ENCODE results near the gene LRRC61.
A peak's percentile ranks its signal among the peaks of the same experiment; 100 is the strongest.
"Not testable (repeated sequence)": the region's sequence is repeated elsewhere in the genome, so short reads cannot be mapped to it uniquely, and the experiment has no call there.

LRRC61 gene, protein sequence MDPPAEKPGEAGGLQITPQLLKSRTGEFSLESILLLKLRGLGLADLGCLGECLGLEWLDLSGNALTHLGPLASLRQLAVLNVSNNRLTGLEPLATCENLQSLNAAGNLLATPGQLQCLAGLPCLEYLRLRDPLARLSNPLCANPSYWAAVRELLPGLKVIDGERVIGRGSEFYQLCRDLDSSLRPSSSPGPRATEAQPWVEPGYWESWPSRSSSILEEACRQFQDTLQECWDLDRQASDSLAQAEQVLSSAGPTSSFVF

DNA sequence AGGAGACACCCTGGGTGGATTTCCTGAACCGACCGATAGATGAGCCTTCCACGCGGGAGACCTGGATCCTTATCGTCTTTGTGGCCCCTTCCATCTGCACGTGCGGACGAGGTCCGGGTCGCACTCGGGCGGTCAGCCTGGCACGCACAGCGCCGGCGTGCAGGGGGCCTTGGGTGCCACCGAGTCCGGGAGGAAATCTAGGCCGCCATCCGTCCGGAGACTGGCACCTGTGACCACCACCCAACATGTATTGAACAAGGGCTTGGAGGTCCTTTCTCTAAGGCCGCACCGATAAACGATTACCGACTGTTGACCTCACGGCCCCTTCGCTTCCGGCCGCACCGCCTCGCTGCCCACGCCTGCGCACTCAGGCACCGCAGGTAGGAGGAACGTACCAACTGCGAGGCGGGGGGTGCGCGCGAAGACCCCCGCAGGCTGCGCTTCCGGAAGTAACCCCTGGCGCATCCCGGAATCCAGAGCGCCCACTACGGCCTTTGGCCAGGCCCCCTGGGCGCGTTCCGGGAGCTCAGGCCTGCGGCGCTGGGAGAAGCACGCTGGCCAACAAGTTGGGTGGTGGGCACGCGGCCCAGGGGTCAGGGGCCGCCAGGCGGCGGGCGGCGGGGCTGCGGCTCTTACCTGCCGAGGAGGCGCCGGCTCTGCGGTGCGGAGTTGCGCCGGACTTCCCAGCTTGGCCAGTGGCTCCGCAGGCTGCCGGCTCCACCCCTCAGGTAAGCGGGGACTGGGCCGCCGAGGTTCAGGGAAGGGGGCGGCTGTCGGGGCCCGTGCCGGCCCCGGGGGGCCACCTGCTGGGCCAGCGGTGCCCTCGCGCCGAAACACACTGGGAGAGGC lies at the start of gene LRRC61, which contains the start of gene ACTR3C:
Gene LRRC61 (plus strand): TSS at position 523 of the 849 bp plus-strand sequence. CDS start 13,507 bp downstream, outside the sequence.
Gene ACTR3C (minus strand): TSS at position 713 of the 849 bp plus-strand sequence. CDS start 28,249 bp downstream, outside the sequence.
- peak; percentile 49 for DNase-seq

GRCh38 chr7:150276132-150276695 lies 46.9 kb upstream of the LRRC61 start:
- DNase-seq, result not testable (repeated sequence)

DNA sequence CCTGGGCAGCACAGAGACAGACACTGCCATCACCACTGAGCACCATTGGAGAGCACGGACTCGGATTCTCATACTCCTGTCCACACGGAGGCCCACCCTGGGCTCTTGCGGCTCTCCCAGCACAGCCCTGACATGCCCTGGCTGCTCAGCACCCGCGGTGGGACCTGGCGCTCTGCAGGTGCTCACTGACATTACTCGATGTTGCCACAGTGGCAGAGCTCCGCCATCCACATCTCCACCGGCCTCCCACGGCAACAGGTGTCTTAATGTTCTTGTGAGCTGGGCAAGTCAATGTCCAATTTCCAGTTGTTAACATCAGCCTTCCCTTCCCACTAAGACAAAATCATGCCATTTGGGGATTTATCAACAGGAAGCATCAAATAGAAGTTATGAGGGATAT lies 44.8 kb upstream of the LRRC61 start:
- not testable (repeated sequence) for DNase-seq

DNA sequence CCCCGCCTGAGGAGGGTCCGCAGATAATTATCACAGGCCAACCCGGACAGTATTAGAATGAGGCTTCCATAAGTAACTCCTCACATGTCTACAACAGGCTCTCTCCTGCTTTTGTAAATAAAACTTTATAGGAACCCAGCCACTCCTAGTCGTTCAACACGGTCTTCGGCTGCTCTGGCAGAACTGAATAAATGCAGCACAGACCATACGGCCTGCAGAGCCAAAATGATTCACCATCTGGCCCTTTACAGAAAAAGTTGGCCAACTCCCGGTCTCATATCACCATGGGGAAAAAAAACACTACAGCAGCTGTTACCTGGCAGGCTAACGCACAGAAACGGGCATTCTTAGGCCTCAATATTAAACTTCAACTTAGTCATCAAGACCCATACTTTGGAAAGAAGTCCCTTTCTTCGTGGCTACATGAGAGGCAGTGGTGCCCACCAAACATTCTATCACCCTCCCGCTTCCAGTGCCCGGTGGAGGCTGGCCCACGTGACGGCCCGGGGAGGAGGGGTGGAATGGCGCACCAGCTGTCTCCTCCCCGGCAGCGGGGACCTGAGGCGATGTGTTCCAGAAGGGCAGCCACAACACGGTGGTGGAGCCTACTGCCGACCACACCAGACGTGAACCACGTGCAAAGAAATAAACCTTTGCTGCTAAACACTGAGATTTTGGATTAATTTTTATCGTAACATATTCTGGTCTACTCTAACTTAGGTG lies 41.3 kb upstream of the LRRC61 start:
- not testable (repeated sequence) for DNase-seq

GRCh38 chr7:150283111-150283510 lies 40.0 kb upstream of the LRRC61 start:
- DNase-seq, result not testable (repeated sequence)

DNA sequence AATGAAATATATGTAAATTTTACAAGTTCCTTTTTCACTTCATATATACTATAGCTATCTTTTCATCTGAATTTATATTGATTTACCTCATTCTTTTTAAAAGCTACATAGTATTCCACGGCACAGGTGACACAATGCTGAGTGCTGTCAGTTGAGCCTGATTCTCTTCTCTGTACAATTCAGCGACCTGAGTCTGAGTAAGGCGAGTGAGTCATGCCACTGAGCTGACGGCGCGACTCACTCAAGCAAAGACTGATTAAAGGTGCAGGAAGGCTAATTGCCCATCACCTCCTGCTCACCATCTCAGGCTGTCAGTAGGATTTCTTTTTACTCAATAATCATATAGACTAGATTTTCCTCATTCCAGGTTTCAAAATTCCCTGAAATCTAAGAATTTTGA lies 39.5 kb upstream of the LRRC61 start:
- DNase-seq, result not testable (repeated sequence)

DNA sequence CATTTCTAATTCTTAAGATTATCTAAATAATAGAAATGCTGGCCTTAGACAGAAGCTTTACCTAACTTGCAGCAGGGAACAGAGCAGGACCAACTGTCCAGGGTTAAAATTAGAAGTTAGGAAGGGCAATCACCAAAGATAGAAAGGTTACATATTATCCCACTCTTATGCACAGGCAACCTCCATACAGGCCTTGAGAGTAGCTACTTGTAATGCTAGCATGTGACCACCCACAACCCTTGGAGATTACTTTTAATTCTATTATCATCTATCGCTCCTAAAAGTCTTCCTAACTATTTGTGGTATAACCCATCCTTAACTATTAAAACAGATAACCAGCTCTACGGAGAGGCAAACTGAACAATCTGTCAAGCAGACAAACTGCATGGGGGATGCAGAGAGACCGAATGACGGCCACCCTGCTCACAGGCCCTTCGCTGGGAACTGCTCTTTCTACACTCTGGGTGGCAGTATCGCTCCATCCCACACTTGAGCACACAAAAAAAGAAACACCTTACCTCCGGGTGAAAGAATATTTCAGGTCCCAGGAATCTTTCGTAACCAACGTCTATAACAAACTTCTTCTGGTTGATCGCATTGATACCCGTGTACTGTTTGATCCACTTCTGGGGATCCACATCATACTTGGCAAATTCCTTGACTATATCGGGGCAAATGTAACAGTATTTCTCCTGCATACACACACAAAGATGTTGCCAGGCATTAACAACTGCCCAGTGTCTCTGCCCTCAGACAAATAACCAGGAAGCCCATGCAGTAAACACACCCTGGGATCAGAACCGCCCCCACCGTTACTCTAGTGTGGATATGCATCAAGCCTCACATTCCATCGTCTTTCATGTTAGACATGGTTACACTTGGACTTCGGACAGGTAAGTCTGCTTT lies 37.1 kb upstream of the LRRC61 start:
- DNase-seq, result peak; percentile 4

GRCh38 chr7:150287815-150288214 lies 35.3 kb upstream of the LRRC61 start:
- not testable (repeated sequence) for DNase-seq

- DNase-seq, result not testable (repeated sequence)
Observed at GRCh38 chr7:150288816-150289215, 34.3 kb upstream of the LRRC61 start.

GRCh38 chr7:150290317-150290716 lies 32.8 kb upstream of the LRRC61 start:
- not testable (repeated sequence) for DNase-seq

DNA sequence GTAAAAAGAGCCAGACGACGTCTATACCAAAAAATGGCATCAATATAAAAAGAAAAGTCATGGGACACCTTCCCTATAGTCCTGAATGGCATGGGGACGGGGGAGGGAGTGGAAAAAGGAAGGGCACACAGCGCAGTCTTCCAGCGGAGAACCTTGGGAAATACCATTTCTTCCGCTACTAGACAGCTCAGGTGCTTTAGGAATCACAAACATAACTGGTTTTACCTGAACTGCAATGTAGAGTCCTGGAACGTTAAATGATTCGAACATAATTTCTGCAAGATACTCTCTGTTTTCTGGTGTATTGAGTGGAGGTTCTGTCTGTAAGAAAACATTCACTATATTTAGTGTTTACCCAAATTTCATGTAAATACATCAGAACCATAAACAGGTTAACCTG lies 28.1 kb upstream of the LRRC61 start:
- DNase-seq, result not testable (repeated sequence)

- not testable (repeated sequence) for DNase-seq
Observed at GRCh38 chr7:150295614-150296013, 27.5 kb upstream of the LRRC61 start.

DNA sequence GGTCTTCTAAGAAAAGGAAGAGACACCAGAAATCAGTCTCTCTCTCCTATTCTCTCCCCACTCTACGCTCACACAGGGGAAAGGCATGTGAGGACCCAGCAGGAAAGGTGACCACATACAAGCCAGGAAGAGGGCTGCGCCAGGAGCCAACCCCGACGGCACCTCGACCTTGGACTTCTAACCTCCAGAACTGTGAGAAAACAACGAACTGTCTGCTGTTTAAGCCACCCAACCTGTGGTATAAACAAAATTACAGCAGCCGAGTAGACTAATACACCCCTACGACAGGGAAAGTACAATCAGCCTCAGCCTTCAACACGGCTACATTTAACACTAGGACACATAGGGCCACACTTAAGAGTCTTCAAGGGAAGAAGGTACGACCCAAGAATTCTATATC lies 26.4 kb upstream of the LRRC61 start:
- not testable (repeated sequence) for DNase-seq

- DNase-seq, result not testable (repeated sequence)
Observed at GRCh38 chr7:150297978-150298377, 25.2 kb upstream of the LRRC61 start.

DNA sequence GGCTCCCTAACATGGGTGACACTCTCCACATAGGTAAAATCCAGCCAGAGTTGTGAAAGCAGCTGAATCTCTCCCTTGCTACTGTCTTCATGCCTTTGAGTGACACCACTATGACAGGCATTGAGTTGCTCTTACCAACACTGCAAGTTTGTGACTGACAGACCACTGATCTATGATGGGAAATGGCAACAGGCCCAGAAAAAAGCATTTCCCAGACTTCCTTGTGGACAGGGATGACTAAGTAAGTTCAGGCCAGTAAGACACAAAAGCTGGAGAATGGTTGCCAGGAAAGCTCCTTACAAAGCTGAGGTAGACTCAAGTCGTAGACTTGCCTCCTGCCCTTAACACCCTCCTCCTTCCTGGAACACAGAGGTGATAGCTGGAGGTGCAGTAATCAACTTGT lies 20.2 kb upstream of the LRRC61 start:
- not testable (repeated sequence) for DNase-seq

- DNase-seq, result not testable (repeated sequence)
Observed at GRCh38 chr7:150304499-150305258, 18.5 kb upstream of the LRRC61 start.

GRCh38 chr7:150305259-150305902 lies 17.8 kb upstream of the LRRC61 start:
- not testable (repeated sequence) for DNase-seq

- DNase-seq, result not testable (repeated sequence)
Observed at GRCh38 chr7:150305903-150306284, 17.3 kb upstream of the LRRC61 start.

DNA sequence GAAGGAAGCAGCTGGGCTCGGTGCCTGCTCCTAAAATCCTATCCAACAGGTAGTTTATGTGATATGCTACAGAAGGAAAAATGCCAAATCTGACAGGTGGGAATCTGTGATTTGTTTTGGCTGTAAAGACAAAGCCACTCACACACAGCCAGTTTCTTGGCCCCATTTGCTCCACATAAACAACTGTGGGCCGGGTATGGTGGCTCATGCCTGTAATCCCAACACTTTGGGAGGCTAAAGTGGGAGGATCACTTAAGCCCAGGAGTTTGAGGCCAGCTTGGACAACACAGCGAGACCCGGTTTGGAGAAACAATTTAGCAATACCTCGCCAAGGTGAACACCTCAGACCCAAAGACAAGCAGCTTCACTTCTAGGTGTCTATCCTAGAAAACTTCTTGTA lies 16.8 kb upstream of the LRRC61 start:
- DNase-seq, result not testable (repeated sequence)

DNA sequence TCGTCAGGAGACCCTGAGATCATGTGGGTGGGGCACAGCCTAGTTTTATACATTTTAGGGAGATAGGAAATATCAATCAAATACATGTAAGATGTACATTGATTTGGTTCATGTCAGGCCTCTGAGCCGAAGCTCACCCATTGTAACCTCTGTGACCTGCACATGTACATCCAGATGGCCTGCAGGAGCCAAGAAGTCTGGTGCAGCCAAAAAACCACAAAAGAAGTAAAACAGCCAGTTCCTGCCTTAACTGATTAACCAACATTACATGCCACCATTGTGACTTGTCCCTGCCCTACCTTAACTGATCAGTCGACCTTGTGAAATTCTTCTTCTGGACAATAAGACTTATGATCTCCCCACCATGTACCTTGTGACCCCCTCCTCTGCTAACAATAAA lies 16.0 kb upstream of the LRRC61 start:
- no peak for DNase-seq
